ENCODE measurements around the gene PDIK1L.

The PDIK1L gene

GRCh38 chr1:26163684-26164035 lies 52.0 kb downstream of the PDIK1L start (continued):
- no peak for TF ChIP-seq BCL6B (tag by site-specific recombination; IDR thresholded peaks at IDR 0.05)

- CTCF ChIA-PET, result interaction anchor here (0.9 to 2.5 kb wide), 5 partner anchors 14 to 269 kb away, joined by 3 to 16 read pairs (median 3); no protein-coding TSS in a partner anchor
- peak overlapping the region; percentile 24; the same call in 1 of the 2 replicates for H3K4me3 ChIP-seq (ENCODE audit: low read depth, low read length)
- H3K27ac ChIP-seq (ENCODE audit: extremely low read depth, low read depth, low read length), result no peak overlapping the region; the same call in 1 of the 2 replicates
- POLR2A ChIA-PET, result interaction anchor here (0.5 kb wide), 1 partner anchor 242 kb away, joined by 6 read pairs; no protein-coding TSS in a partner anchor
- no peaks in the 10 kb centered on the region for H3K9me3 ChIP-seq (ENCODE audit: control insufficient read depth, insufficient read depth, low read depth, low read length)
- H3K4me1 ChIP-seq (ENCODE audit: control insufficient read depth, insufficient read depth, low read length), result peaks cover 7% of the 10 kb centered on the region; the same call in 1 of the 2 replicates
- H3K36me3 ChIP-seq (ENCODE audit: control insufficient read depth in 2 of 2, insufficient read depth in 1 of 2, low read length in 2 of 2), result no peaks in the 10 kb centered on the region
- TF ChIP-seq ZNF18 (tag by site-specific recombination; IDR thresholded peaks at IDR 0.05), result peak; percentile 43; the same call in 1 of the 2 replicates
- TF ChIP-seq ZNF596 (tag by site-specific recombination; IDR thresholded peaks at IDR 0.05), result peak; percentile 26; the same call in 1 of the 2 replicates
- no peak for TF ChIP-seq KLF9 (tag by site-specific recombination; IDR thresholded peaks at IDR 0.05; ENCODE audit: low read depth)
- TF ChIP-seq ZNF354C (tag by site-specific recombination; IDR thresholded peaks at IDR 0.05; ENCODE audit: borderline replicate concordance, low read depth), result no peak
- peak; percentile 97 for TF ChIP-seq KLF17 (tag by site-specific recombination; IDR thresholded peaks at IDR 0.05)
- TF ChIP-seq, protein P1, sequence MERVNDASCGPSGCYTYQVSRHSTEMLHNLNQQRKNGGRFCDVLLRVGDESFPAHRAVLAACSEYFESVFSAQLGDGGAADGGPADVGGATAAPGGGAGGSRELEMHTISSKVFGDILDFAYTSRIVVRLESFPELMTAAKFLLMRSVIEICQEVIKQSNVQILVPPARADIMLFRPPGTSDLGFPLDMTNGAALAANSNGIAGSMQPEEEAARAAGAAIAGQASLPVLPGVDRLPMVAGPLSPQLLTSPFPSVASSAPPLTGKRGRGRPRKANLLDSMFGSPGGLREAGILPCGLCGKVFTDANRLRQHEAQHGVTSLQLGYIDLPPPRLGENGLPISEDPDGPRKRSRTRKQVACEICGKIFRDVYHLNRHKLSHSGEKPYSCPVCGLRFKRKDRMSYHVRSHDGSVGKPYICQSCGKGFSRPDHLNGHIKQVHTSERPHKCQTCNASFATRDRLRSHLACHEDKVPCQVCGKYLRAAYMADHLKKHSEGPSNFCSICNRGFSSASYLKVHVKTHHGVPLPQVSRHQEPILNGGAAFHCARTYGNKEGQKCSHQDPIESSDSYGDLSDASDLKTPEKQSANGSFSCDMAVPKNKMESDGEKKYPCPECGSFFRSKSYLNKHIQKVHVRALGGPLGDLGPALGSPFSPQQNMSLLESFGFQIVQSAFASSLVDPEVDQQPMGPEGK (tag by site-specific recombination; IDR thresholded peaks at IDR 0.05), result peak; percentile 82
- TF ChIP-seq ZNF561 (tag by site-specific recombination; IDR thresholded peaks at IDR 0.05; ENCODE audit: borderline replicate concordance), result peak; percentile 44; the same call in 1 of the 2 replicates
- peak; percentile 40; the same call in 1 of the 2 replicates for TF ChIP-seq SP3 (tag by site-specific recombination; IDR thresholded peaks at IDR 0.05)
- 0 out of 2 replicates have a peak, but pooled peaks have one; percentile 40 for TF ChIP-seq BCL11A (tag by site-specific recombination; IDR thresholded peaks at IDR 0.05; ENCODE audit: low read depth)
- no peak for TF ChIP-seq ZNF660 (tag by site-specific recombination; IDR thresholded peaks at IDR 0.05)
- peak; percentile 84 for TF ChIP-seq GLIS2 (tag by site-specific recombination; IDR thresholded peaks at IDR 0.05)
- 0 out of 2 replicates have a peak, but pooled peaks have one; percentile 47 for TF ChIP-seq ZBTB7A (tag by site-specific recombination; IDR thresholded peaks at IDR 0.05; ENCODE audit: low read depth)
- TF ChIP-seq HIC1 (tag by site-specific recombination; IDR thresholded peaks at IDR 0.05), result peak; percentile 48; the same call in 1 of the 2 replicates
- TF ChIP-seq KLF1 (tag by site-specific recombination; IDR thresholded peaks at IDR 0.05), result peak; percentile 18; the same call in 1 of the 2 replicates
- TF ChIP-seq ZBTB6 (tag by site-specific recombination; IDR thresholded peaks at IDR 0.05), result peak; percentile 87
- no peak for TF ChIP-seq ZFP3 (tag by site-specific recombination; IDR thresholded peaks at IDR 0.05; ENCODE audit: low read depth)
- TF ChIP-seq ZNF37A (tag by site-specific recombination; IDR thresholded peaks at IDR 0.05), result 0 out of 2 replicates have a peak, but pooled peaks have one; percentile 7
- 0 out of 2 replicates have a peak, but pooled peaks have one; percentile 27 for TF ChIP-seq ZNF677 (tag by site-specific recombination; IDR thresholded peaks at IDR 0.05)
- TF ChIP-seq ZIC2 (tag by site-specific recombination; IDR thresholded peaks at IDR 0.05), result peak; percentile 25; the same call in 1 of the 2 replicates
- peak; percentile 66 for TF ChIP-seq SP2 (tag by site-specific recombination; IDR thresholded peaks at IDR 0.05)
- peak; percentile 90 for TF ChIP-seq BCL11B (tag by site-specific recombination; IDR thresholded peaks at IDR 0.05; ENCODE audit: low read depth)
- TF ChIP-seq, protein P2, sequence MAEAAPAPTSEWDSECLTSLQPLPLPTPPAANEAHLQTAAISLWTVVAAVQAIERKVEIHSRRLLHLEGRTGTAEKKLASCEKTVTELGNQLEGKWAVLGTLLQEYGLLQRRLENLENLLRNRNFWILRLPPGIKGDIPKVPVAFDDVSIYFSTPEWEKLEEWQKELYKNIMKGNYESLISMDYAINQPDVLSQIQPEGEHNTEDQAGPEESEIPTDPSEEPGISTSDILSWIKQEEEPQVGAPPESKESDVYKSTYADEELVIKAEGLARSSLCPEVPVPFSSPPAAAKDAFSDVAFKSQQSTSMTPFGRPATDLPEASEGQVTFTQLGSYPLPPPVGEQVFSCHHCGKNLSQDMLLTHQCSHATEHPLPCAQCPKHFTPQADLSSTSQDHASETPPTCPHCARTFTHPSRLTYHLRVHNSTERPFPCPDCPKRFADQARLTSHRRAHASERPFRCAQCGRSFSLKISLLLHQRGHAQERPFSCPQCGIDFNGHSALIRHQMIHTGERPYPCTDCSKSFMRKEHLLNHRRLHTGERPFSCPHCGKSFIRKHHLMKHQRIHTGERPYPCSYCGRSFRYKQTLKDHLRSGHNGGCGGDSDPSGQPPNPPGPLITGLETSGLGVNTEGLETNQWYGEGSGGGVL (tag by site-specific recombination; IDR thresholded peaks at IDR 0.05), result peak; percentile 90
Observed at GRCh38 chr1:26164036-26164860, 52.6 kb downstream of the PDIK1L start.

Data from HEK293 (cell line).